ENCODE results near the gene GLCCI1.
"Not testable (repeated sequence)": the region's sequence is repeated elsewhere in the genome, so short reads cannot be mapped to it uniquely, and the experiment has no call there.

GLCCI1 gene

GRCh38 chr7:8042796-8043535 is 74.4 kb downstream of the GLCCI1 start (continued):
- TF ChIP-seq CREB5 (CRISPR knock-in tag; IDR thresholded peaks at IDR 0.05; ENCODE audit: low read depth) (no peak), ZC3H10 (CRISPR knock-in tag; IDR thresholded peaks at IDR 0.05) (no peak), POU6F1 (CRISPR knock-in tag; IDR thresholded peaks at IDR 0.05; ENCODE audit: borderline replicate concordance, low read depth) (no peak), ZFP3 (CRISPR knock-in tag; IDR thresholded peaks at IDR 0.05) (no peak)

DNA sequence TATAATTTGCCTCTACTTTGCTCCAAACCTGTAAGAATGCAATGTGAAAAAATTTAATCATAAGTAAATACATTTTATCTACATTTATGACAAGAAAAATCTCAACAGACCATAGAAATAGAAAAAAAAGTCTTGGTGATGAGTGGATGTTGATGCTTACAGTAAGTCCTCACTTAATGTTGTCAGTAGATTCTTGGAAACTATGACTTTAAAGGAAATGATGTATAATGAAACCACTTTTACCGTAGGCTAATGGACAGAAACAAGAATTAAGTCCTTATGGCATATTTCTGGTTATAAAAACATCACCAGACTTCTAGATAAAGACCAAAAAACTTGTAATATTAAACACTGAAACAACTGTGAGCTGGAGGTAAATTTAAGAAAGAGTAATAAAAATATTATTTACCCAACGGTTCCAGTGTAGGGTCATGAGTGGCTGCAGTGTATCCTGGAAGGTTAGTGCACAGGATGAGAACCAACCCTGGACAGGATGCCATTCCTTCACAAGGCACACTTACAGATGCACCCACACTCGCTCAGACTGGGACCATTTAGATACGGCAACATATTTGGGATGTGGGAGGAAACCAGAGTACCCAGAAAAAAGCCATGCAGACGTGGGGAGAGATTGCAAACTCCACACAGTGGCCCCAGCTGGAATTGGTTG is 76.3 kb downstream of the GLCCI1 start:
- ATAC-seq = no peak
- TF ChIP-seq, protein P1, sequence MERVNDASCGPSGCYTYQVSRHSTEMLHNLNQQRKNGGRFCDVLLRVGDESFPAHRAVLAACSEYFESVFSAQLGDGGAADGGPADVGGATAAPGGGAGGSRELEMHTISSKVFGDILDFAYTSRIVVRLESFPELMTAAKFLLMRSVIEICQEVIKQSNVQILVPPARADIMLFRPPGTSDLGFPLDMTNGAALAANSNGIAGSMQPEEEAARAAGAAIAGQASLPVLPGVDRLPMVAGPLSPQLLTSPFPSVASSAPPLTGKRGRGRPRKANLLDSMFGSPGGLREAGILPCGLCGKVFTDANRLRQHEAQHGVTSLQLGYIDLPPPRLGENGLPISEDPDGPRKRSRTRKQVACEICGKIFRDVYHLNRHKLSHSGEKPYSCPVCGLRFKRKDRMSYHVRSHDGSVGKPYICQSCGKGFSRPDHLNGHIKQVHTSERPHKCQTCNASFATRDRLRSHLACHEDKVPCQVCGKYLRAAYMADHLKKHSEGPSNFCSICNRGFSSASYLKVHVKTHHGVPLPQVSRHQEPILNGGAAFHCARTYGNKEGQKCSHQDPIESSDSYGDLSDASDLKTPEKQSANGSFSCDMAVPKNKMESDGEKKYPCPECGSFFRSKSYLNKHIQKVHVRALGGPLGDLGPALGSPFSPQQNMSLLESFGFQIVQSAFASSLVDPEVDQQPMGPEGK (CRISPR knock-in tag; IDR thresholded peaks at IDR 0.05; ENCODE audit: borderline replicate concordance) = no peak
- no peak for TF ChIP-seq ZNF8 (CRISPR knock-in tag; IDR thresholded peaks at IDR 0.05)
- TF ChIP-seq OSR1 (CRISPR knock-in tag; IDR thresholded peaks at IDR 0.05) = no peak
- TF ChIP-seq ARNTL (CRISPR knock-in tag; IDR thresholded peaks at IDR 0.05; ENCODE audit: borderline replicate concordance, low read depth) = no peak
- no peak for TF ChIP-seq ESRRG (CRISPR knock-in tag; IDR thresholded peaks at IDR 0.05)
- no peak for TF ChIP-seq TCF4 (CRISPR knock-in tag; IDR thresholded peaks at IDR 0.05; ENCODE audit: borderline replicate concordance)
- TF ChIP-seq ZNF70 (CRISPR knock-in tag; IDR thresholded peaks at IDR 0.05) = no peak
- no peak for TF ChIP-seq POU6F1 (CRISPR knock-in tag; IDR thresholded peaks at IDR 0.05; ENCODE audit: borderline replicate concordance, low read depth)
- no peak for TF ChIP-seq GLIS3 (CRISPR knock-in tag; IDR thresholded peaks at IDR 0.05)
- TF ChIP-seq RARB (CRISPR knock-in tag; IDR thresholded peaks at IDR 0.05) = no peak
- no peak for TF ChIP-seq CSDC2 (CRISPR knock-in tag; IDR thresholded peaks at IDR 0.05)
- TF ChIP-seq TOX (CRISPR knock-in tag; IDR thresholded peaks at IDR 0.05; ENCODE audit: borderline replicate concordance) = no peak
- no peak for TF ChIP-seq CREB5 (CRISPR knock-in tag; IDR thresholded peaks at IDR 0.05; ENCODE audit: low read depth)

DNA sequence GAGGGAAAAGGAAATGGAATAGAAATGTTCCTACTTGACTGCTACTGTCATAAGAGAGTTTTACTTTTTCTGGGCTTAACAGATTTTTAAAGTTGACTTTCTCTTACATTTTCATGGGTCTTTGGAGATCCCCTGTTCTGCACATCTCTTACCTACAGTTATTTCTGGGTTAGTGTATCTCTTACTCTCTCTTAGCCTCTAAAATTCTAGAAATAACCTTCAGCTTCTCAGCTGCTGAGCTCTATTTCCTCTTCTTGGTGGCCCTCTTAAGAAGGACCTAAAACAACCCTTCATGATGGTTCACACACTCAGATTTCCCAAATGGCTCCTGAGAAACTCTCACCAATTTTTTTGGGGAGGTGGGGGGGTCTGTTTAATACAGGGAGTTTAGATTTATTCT is 79.5 kb downstream of the GLCCI1 start:
- ATAC-seq = not testable (repeated sequence)

DNA sequence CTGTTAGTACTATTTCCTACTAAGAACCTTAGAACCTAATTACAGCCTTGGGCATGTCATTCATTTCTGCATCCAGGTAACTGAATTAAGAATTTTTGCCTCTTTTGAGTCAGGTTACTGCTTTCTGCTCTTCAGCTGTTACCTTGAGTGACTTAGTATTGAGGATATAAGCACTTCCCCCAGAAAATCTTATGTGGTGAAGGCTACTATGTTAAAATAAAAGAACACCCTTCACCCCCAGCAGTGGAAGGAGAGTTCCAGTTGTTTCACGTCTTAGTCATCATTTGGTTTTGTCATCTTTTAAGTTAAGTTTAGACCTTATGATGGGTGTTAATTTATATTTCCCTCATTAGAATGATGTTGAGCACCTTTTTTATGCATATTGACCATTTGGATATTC is 82.8 kb downstream of the GLCCI1 start:
- ATAC-seq = no peak
- TF ChIP-seq ZC3H10 (CRISPR knock-in tag; IDR thresholded peaks at IDR 0.05) = no peak
- TF ChIP-seq, protein P1 (CRISPR knock-in tag; IDR thresholded peaks at IDR 0.05; ENCODE audit: borderline replicate concordance) = no peak
- no peak for TF ChIP-seq ESRRG (CRISPR knock-in tag; IDR thresholded peaks at IDR 0.05)
- TF ChIP-seq ARNTL (CRISPR knock-in tag; IDR thresholded peaks at IDR 0.05; ENCODE audit: borderline replicate concordance, low read depth) = no peak
- TF ChIP-seq ISL1 (CRISPR knock-in tag; IDR thresholded peaks at IDR 0.05) = no peak
- no peak for TF ChIP-seq ZNF8 (CRISPR knock-in tag; IDR thresholded peaks at IDR 0.05)
- TF ChIP-seq ZFP30 (CRISPR knock-in tag; IDR thresholded peaks at IDR 0.05) = no peak
- no peak for TF ChIP-seq PPARA (CRISPR knock-in tag; IDR thresholded peaks at IDR 0.05; ENCODE audit: borderline replicate concordance)
- no peak for TF ChIP-seq POU6F1 (CRISPR knock-in tag; IDR thresholded peaks at IDR 0.05; ENCODE audit: borderline replicate concordance, low read depth)
- no peak for TF ChIP-seq RARB (CRISPR knock-in tag; IDR thresholded peaks at IDR 0.05)

All from SK-N-SH treated with all-trans-retinoic acid at 6 μM for 48 hours (cell line).